ENCODE data around the gene GPR107. TPM values are rescaled to one million over a fixed set of nuclear protein-coding genes. Genes with fewer than 3 reads are reported as not detected.

Gene GPR107
- total RNA-seq, 4 donors from 2014 or later: 19.3 to 36.1 (median 28.9) TPM

GRCh38 chr9:130188860-130189481, 135.3 kb downstream of the GPR107 start:
- whole genome bisulfite sequencing, 2 donors: 77 to 85% methylated on average over 5 to 7 of the region's 7 CpGs
- Histone ChIP-seq H3K4me3 (no peak overlapping the region), H3K27me3 (no peaks in the 10 kb centered on the region), H3K27ac (no peak overlapping the region), H3K36me3 (no peaks in the 10 kb centered on the region), H3K9me3 (no peaks in the 10 kb centered on the region), H3K4me1 (peaks cover 0 to 39% (median 2%) of the 10 kb centered on the region in 4 donors)
- TF ChIP-seq EP300 (IDR thresholded peaks at IDR 0.05) (no peak), CTCF (IDR thresholded peaks at IDR 0.05) (no peak), POLR2A (IDR thresholded peaks at IDR 0.05) (no peak)
- DNase-seq (ENCODE audit: low spot score in 2 of 2): no peak

Small RNA genes lying within 50 kb of the gene (small RNA-seq; reads per million reads assigned to genes)
- gene RF00019: not detected

Other genes with a start within 250 kb of the GPR107 start
- gene TOR1A, start 229.8 kb upstream of the GPR107 start, total RNA-seq: 10 to 100 TPM; 26.0 to 55.2 (median 40.4) TPM
- gene C9orf78, start 218.6 kb upstream of the GPR107 start, total RNA-seq: 10 to 100 TPM; 44.4 to 61.2 (median 52.7) TPM
- gene USP20, start 218.4 kb upstream of the GPR107 start, total RNA-seq: 10 to 100 TPM; 20.1 to 50.1 (median 24.1) TPM
- gene FNBP1, start 10.7 kb upstream of the GPR107 start, total RNA-seq: 100 to 1,000 TPM in 1 of 4 donors, 10 to 100 TPM in 3; 77.0 to 114 (median 86.4) TPM
- gene NCS1, start 118.5 kb downstream of the GPR107 start, total RNA-seq: 10 to 100 TPM in 2 of 4 donors, 1 to 10 TPM in 2; 5.7 to 10.7 (median 9.7) TPM
- 10 to 100 TPM in 2 of 4 donors, 1 to 10 TPM in 1, under 1 TPM in 1; 0.90 to 53.7 (median 20.3) TPM for gene HMCN2, start 211.9 kb downstream of the GPR107 start, total RNA-seq